Stimulated activated CD4-positive, alpha-beta T cell treated with anti-CD3 and anti-CD28 coated beads, Interleukin-2, amount 100 ng/mL, for 48 hours (primary cell): Measurements from ENCODE around the gene FCGBP.
"Not testable (repeated sequence)": the region's sequence is repeated elsewhere in the genome, so short reads cannot be mapped to it uniquely, and the experiment has no call there.

Source experiments
- DNase-seq, 2 donors: peaks; one replicate each; pipeline ENCODE4 v3.0.0-alpha.2; 2020

Gene FCGBP

GRCh38 chr19:39934584-39935363 lies at the start of gene FCGBP:
Gene FCGBP, minus strand, starts transcription at chr19:39934634.
- no peak for DNase-seq

GRCh38 chr19:39983695-39984300 lies 49.4 kb upstream of the FCGBP start:
- DNase-seq = no peak

- no peak for DNase-seq
Measured at GRCh38 chr19:39982883-39983282, 48.4 kb upstream of the FCGBP start.

GRCh38 chr19:39974377-39975155 lies 40.1 kb upstream of the FCGBP start:
- DNase-seq = no peak

- DNase-seq = no peak
Measured at GRCh38 chr19:39971380-39972035, 37.1 kb upstream of the FCGBP start.

- peak; percentile 95 to 96 for DNase-seq
Measured at GRCh38 chr19:39970675-39971379, 36.4 kb upstream of the FCGBP start, which contains the start of gene PSMC4. Gene PSMC4, plus strand, starts transcription at chr19:39971165. Its CDS starts 38 bp downstream, at chr19:39971203.

GRCh38 chr19:39970425-39970674 lies 35.9 kb upstream of the FCGBP start:
- no peak for DNase-seq

- no peak for DNase-seq
Measured at GRCh38 chr19:39969681-39970424, 35.4 kb upstream of the FCGBP start.

GRCh38 chr19:39969266-39969665 lies 34.8 kb upstream of the FCGBP start:
- no peak for DNase-seq

- DNase-seq = no peak
Measured at GRCh38 chr19:39968789-39969188, 34.4 kb upstream of the FCGBP start.

GRCh38 chr19:39967561-39967960 lies 33.1 kb upstream of the FCGBP start:
- no peak for DNase-seq

- DNase-seq = no peak
Measured at GRCh38 chr19:39966617-39967016, 32.2 kb upstream of the FCGBP start.

- no peak for DNase-seq
Measured at GRCh38 chr19:39963898-39964297, 29.5 kb upstream of the FCGBP start.

GRCh38 chr19:39959407-39959806 lies 25.0 kb upstream of the FCGBP start:
- DNase-seq = not testable (repeated sequence)

- not testable (repeated sequence) for DNase-seq
Measured at GRCh38 chr19:39958942-39959341, 24.5 kb upstream of the FCGBP start.

- DNase-seq = not testable (repeated sequence)
Measured at GRCh38 chr19:39957886-39958285, 23.5 kb upstream of the FCGBP start.

- DNase-seq = no peak
Measured at GRCh38 chr19:39953915-39954314, 19.5 kb upstream of the FCGBP start.

GRCh38 chr19:39951686-39952085 lies 17.3 kb upstream of the FCGBP start:
- no peak for DNase-seq

- DNase-seq = no peak
Measured at GRCh38 chr19:39951065-39951650, 16.7 kb upstream of the FCGBP start.

GRCh38 chr19:39949026-39949747 lies 14.8 kb upstream of the FCGBP start:
- no peak for DNase-seq

- no peak for DNase-seq
Measured at GRCh38 chr19:39946532-39946931, 12.1 kb upstream of the FCGBP start.
